ENCODE measurements around the gene PSMC6. TPM values are rescaled to one million over a fixed set of nuclear protein-coding genes. Genes with fewer than 3 reads are reported as not detected.

Gene PSMC6
- total RNA-seq (2014; rRNA removed; shearing (Covaris generic)) = 153 and 175 TPM in 2 replicates

GRCh38 chr14:52706724-52707706 lies at the start of gene PSMC6:
Gene PSMC6, plus strand, starts transcription at chr14:52707200. Its CDS starts 20 bp downstream, at chr14:52707220.
- DNase-seq (ENCODE audit: low spot score) = peak; percentile 80

GRCh38 chr14:52660325-52660724 lies 46.7 kb upstream of the PSMC6 start:
- DNase-seq (ENCODE audit: low spot score) = no peak

DNA sequence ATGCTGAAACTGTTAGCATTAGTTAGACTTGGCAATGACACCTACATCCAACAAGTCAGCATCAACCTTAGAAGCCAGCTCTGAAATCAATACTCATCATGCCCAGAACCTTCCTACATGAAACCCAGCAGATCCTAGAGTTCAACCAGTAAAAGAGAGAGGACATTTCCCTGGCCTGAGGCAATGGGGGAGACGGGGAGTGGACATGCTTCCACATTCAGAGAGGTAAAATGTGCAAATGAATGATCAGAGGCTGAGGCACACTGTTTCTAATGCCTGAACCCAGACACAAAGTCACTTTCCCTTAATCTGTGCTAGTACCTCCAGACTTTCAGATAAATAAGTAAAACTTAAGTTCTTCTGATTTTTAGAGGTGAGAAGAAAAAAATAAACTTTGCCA lies 46.2 kb upstream of the PSMC6 start:
- DNase-seq (ENCODE audit: low spot score) = no peak

GRCh38 chr14:52661314-52661713 lies 45.7 kb upstream of the PSMC6 start:
- no peak for DNase-seq (ENCODE audit: low spot score)

GRCh38 chr14:52663850-52664249 lies 43.1 kb upstream of the PSMC6 start:
- no peak for DNase-seq (ENCODE audit: low spot score)

DNA sequence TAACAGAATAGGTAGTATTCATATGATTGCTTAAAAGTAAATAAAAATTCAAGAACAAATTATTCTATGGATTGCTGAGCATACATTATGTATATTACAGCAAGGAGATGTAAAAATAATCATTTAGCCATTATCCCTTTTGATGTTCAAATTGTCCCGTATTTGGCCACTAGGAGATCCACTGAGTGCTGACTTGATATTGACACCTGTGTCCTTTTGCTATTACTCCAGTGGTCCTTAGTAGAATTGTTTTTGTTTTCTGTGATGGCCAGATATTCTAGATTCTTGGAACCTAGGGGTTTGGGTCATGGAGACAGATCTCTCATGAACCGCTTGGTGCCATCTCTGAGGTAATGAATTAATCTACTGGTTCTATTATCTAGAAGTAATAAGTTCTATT lies 28.4 kb upstream of the PSMC6 start:
- DNase-seq (ENCODE audit: low spot score) = no peak

GRCh38 chr14:52683985-52684520 lies 22.9 kb upstream of the PSMC6 start:
- no peak for DNase-seq (ENCODE audit: low spot score)

GRCh38 chr14:52686176-52686575 lies 20.8 kb upstream of the PSMC6 start:
- DNase-seq (ENCODE audit: low spot score) = no peak

GRCh38 chr14:52690983-52691760 lies 15.8 kb upstream of the PSMC6 start:
- DNase-seq (ENCODE audit: low spot score) = no peak

DNA sequence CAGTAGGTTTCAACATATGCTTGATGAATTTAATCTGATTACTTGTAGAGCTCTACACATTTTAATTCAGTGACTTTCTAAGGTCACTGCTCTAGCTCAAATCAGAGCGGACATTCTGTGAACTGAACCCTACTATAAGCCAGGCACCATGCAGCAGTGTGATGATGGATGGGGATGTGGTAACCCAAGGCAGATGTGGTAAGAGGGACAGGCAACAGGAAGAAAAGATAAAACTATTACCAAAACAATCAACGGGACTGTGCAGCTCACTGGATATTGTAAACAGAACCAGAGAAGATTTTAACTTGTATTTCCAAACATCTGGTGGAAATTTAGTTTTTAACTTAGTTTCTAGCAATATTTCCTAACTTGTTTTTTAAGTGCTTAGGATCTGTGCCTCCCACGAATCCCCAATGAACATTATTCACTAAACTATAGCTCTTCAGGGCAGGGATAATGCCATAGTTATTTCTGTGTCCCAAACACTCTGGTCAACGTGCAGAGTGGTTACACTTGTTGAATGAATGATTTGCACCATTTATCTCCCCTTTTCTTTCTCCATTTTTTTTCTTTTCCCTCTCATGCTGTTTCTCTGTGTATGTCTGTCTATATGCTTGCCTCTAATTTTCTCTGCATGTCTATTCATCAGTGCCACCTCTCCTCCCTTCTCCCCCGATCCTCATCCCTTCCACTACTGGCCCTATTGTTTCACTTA lies 14.6 kb upstream of the PSMC6 start:
- no peak for DNase-seq (ENCODE audit: low spot score)

DNA sequence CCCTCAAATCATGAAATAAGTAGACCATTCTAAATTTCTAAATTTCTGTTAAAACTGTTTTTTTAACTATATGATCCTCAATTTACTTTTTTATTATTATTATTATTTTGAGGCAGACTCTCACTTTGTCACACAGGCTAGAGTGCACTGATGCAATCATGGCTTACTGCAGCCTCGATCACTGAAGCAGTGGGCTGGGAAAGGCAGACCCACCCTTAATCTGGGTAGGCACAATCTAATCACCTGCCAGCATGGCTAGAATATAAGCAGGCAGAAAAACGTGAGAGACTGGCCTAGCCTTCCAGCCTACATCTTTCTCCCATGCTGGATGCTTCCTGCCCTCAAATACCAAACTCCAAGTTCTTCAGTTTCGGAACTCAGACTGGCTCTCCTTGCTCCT lies 14.0 kb upstream of the PSMC6 start:
- no peak for DNase-seq (ENCODE audit: low spot score)

- DNase-seq (ENCODE audit: low spot score) = no peak
These were observed 13.5 kb upstream of the PSMC6 start for GRCh38 chr14:52693532-52693931.

GRCh38 chr14:52694761-52695480 lies 12.1 kb upstream of the PSMC6 start:
- DNase-seq (ENCODE audit: low spot score) = peak; percentile 50

GRCh38 chr14:52695481-52696091 lies 11.4 kb upstream of the PSMC6 start, which contains the start of gene ERO1A:
Gene ERO1A, minus strand, starts transcription at chr14:52695558. Its CDS starts 77 bp downstream, at chr14:52695481.
- DNase-seq (ENCODE audit: low spot score) = peak; percentile 65

DNA sequence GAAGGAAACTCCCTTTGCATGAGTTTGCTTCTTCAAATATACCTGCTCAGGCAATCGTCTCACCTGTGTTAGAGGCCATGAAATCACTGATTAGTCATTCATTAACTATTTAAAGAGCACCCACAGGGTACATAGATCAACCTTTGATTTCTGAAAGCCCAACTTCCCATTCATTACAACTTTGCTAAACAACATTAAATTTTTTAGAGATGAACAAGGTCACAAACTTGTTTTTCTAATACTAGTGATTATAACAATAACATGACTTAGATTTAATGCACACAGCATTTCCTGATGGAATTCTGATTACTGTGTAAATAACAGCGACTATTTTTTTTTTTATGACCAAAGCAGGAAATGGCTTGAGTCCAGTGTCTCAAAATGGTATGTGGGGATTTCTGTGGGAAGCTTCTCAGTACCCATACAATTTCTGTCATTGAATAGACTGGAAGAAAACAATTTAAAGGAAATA lies 6.3 kb upstream of the PSMC6 start:
- DNase-seq (ENCODE audit: low spot score) = no peak

DNA sequence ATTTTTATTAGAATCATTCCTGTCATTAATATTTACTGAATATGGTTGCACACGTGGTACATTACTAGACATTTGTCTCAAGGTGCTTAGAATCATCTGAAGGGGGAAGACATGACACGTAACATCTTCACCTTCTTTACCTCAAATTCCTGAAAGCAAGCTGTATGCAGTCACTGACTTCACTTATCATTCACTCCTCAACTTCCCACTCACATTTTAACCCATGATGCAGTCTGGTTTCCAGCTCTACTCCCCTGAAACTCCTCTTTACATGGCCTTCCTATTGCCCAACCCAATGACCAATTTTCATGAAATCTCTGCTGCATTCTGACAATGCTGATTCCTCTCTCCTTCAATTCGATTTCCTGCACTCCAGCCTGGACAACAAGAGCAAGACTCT lies 5.8 kb upstream of the PSMC6 start:
- no peak for DNase-seq (ENCODE audit: low spot score)

DNA sequence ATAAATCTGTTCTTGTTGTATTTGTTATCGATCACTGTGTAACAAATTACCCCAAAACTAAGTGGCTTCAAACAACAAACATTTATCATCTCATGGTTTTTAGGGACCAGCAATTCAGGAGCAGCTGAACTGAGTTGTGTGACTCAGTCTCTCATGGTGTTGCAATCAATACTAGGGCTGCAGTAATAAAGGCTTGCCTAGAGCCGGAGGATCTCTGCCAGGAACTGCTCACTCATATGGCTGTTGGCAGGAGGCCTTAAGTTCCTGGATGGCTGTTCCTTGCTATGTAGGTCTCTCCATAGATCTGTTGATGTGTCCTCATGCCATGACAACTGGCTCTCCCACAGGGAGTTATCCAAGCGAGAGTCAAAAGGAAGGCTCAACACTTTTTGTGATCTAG lies 3.8 kb upstream of the PSMC6 start:
- DNase-seq (ENCODE audit: low spot score) = peak; percentile 21

DNA sequence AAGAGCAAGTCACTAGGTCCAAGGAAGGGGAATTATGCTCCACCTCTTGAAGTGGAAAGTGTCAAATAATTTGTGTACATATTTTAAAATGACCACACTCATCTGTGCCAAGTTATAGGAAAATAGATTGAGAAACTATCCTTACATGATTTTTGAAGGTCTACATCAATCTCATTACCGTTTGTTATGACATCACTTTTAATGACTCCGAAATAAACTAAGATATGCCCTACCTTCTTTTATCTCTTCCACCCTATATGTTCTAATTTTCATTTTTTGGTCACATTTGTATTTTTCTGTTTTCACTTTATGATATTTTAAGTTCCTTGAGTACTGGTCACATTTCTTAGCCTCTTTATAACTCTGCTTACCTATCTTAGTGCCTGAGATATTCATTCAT lies 3.3 kb upstream of the PSMC6 start:
- DNase-seq (ENCODE audit: low spot score) = no peak

DNA sequence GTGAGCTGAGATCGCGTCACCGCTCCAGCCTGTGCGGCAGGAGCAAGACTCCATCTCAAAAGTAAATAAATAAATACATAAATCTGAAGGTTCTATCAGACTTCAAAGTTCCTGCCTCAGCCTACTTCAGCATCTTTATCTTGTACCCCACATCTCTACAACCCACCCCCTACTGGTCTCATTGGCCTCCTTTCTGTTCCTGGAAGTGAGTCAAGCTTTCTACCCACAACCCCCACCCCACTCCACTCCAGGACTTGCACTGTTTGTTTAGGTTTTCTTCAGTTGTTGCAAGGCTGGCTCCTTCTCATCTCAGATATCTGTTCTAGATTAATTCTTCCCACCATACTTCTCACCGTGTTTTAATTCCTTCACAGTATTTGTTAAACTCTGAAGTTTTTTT lies 714 bp upstream of the PSMC6 start:
- peak; percentile 21 for DNase-seq (ENCODE audit: low spot score)

GRCh38 chr14:52711666-52712065 lies 4.7 kb downstream of the PSMC6 start:
- no peak for DNase-seq (ENCODE audit: low spot score)

Data from H4 (cell line).